ENCODE data around the gene MYOM1. TPM values are rescaled to one million over a fixed set of nuclear protein-coding genes. Genes with fewer than 3 reads are reported as not detected.
A peak's percentile ranks its signal among the peaks of the same experiment; 100 is the strongest.

The MYOM1 gene
- total RNA-seq, 1 donor from 2014 or later: 0.46 TPM

DNA sequence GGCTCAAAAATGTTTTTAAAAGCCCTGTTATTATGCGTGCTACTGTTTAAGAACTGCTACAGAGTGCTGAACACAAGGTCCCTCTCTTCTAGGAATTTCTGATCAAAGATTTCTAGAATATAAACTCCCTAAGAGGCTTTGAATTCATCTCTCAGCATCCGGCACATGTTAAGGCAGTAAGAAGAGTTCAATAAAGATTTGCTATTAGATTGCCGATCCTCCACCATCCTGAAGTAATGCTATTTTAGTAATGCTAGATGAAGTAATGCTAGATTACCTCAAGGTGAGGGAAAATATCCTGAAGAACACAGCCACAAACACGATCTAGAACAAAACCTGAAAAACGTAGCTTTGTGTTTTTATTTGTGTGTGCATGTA lies 41.2 kb upstream of the MYOM1 start:
- DNase-seq (ENCODE audit: extremely low spot score, unreplicated experiment): no peak
- Mint-ChIP-seq H3K27me3 (ENCODE audit: unreplicated experiment) (no peaks in the 10 kb centered on the region), H3K36me3 (ENCODE audit: unreplicated experiment) (peaks cover 24% of the 10 kb centered on the region), H3K9me3 (ENCODE audit: unreplicated experiment) (no peaks in the 10 kb centered on the region), H3K4me1 (ENCODE audit: unreplicated experiment) (peaks cover 67% of the 10 kb centered on the region), H3K4me3 (ENCODE audit: unreplicated experiment) (peak overlapping the region; percentile 87), H3K27ac (ENCODE audit: unreplicated experiment) (peak overlapping the region; percentile 97)
- TF ChIP-seq, protein P1, sequence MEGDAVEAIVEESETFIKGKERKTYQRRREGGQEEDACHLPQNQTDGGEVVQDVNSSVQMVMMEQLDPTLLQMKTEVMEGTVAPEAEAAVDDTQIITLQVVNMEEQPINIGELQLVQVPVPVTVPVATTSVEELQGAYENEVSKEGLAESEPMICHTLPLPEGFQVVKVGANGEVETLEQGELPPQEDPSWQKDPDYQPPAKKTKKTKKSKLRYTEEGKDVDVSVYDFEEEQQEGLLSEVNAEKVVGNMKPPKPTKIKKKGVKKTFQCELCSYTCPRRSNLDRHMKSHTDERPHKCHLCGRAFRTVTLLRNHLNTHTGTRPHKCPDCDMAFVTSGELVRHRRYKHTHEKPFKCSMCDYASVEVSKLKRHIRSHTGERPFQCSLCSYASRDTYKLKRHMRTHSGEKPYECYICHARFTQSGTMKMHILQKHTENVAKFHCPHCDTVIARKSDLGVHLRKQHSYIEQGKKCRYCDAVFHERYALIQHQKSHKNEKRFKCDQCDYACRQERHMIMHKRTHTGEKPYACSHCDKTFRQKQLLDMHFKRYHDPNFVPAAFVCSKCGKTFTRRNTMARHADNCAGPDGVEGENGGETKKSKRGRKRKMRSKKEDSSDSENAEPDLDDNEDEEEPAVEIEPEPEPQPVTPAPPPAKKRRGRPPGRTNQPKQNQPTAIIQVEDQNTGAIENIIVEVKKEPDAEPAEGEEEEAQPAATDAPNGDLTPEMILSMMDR (IDR thresholded peaks at IDR 0.05): no peak

DNA sequence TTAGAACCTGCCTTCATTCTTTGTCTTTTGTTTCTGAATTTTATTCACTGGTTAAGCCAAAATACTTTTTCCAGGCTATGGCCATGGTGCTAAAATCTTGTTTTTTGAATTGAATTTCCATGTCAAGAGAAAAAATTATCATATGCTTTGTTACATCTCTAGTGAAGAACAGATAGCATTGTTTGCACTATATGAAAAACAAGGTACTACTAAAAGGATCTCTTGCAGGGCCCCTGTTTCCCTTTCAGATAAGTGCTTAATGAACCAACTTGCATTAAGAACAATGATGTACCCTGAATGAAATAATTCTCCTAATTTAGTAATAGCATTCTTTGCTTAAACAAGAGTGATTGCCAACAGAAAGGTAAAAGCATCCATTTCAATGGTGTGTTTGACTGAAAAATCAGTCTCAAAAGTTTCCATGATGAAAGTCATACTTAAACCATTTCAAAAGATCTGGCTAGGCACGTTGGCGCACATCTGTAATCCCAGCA lies 37.9 kb upstream of the MYOM1 start:
- no peaks in the 10 kb centered on the region for H3K9me3 Mint-ChIP-seq (ENCODE audit: unreplicated experiment)
- H3K27ac Mint-ChIP-seq (ENCODE audit: unreplicated experiment): peak overlapping the region; percentile 67
- TF ChIP-seq, protein P1 (IDR thresholded peaks at IDR 0.05): no peak
- H3K36me3 Mint-ChIP-seq (ENCODE audit: unreplicated experiment): peaks cover 53% of the 10 kb centered on the region
- no peak overlapping the region for H3K4me3 Mint-ChIP-seq (ENCODE audit: unreplicated experiment)
- no peak for DNase-seq (ENCODE audit: extremely low spot score, unreplicated experiment)
- H3K27me3 Mint-ChIP-seq (ENCODE audit: unreplicated experiment): no peaks in the 10 kb centered on the region
- peaks cover 60% of the 10 kb centered on the region for H3K4me1 Mint-ChIP-seq (ENCODE audit: unreplicated experiment)

DNA sequence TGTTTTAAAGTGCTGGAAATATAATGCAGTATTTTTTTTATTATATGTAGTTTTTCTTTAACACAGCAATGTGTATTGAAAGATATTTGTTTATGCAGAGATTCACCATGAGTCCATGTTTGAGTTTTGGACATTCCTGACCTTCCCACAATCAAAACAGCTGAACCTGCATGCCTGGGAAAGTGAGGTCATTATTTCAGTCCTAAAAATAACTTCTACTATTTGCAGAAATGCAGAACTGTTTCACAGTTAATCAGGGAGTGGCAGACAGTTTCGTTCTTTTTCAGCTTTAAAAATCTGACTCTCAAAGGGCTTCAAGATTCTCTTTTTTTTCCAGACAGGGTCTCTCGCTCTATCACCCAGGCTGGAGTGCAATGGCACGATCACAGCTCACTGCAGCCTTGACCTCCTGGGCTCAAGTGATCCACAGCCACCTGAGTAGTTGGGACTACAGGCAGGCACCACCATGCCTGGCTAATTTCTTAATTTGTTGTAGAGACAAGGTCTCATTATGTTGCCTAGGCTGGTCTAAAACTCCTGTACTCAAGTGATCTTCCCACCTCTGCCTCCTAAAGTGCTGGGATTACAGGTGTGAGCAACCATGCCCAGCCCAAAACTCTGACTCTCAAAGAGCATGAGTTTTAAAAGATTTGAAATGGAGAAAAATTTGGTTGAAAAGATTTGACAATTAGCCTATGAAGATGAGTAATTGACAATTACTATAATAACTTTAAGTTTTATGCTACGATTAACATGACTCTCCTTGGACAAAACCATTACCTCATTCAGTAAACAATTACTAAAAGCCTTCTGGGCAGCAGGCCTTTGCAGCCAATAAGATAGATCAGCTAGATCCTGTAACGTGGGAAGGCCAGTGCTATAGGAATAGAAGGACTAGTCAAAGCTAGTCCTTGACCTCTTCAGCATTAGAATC lies 37.2 kb upstream of the MYOM1 start:
- Mint-ChIP-seq H3K36me3 (ENCODE audit: unreplicated experiment) (peaks cover 56% of the 10 kb centered on the region), H3K27ac (ENCODE audit: unreplicated experiment) (peak overlapping the region; percentile 67), H3K9me3 (ENCODE audit: unreplicated experiment) (no peaks in the 10 kb centered on the region), H3K4me3 (ENCODE audit: unreplicated experiment) (no peak overlapping the region), H3K27me3 (ENCODE audit: unreplicated experiment) (no peaks in the 10 kb centered on the region), H3K4me1 (ENCODE audit: unreplicated experiment) (peaks cover 67% of the 10 kb centered on the region)
- TF ChIP-seq, protein P1 (IDR thresholded peaks at IDR 0.05): no peak
- no peak for DNase-seq (ENCODE audit: extremely low spot score, unreplicated experiment)

DNA sequence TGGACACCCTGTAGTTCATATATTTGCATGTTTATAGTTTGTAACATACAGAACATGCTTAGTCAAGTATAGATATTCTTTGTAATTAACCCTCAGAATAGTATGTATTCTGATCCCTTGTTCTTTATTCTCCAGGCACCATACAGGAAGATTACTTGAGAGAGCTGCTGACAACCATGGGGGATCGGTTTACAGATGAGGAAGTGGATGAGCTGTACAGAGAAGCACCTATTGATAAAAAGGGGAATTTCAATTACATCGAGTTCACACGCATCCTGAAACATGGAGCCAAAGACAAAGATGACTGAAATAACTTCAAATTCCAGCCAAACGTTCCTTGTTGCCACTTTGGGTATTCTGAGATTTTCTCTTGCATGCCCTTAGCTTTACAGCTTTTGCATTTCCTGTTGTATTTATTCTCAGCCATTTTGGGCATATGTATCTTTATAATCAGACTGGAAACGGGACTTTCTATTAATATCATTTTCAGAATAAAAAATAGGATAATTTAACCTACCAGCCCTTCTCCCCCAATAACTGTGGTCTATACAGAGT lies 35.9 kb upstream of the MYOM1 start:
- Mint-ChIP-seq H3K27me3 (ENCODE audit: unreplicated experiment) (no peaks in the 10 kb centered on the region), H3K4me3 (ENCODE audit: unreplicated experiment) (no peak overlapping the region), H3K4me1 (ENCODE audit: unreplicated experiment) (peaks cover 72% of the 10 kb centered on the region), H3K27ac (ENCODE audit: unreplicated experiment) (peak overlapping the region; percentile 67), H3K9me3 (ENCODE audit: unreplicated experiment) (no peaks in the 10 kb centered on the region), H3K36me3 (ENCODE audit: unreplicated experiment) (peaks cover 56% of the 10 kb centered on the region)
- TF ChIP-seq, protein P1 (IDR thresholded peaks at IDR 0.05): no peak
- no peak for DNase-seq (ENCODE audit: extremely low spot score, unreplicated experiment)

DNA sequence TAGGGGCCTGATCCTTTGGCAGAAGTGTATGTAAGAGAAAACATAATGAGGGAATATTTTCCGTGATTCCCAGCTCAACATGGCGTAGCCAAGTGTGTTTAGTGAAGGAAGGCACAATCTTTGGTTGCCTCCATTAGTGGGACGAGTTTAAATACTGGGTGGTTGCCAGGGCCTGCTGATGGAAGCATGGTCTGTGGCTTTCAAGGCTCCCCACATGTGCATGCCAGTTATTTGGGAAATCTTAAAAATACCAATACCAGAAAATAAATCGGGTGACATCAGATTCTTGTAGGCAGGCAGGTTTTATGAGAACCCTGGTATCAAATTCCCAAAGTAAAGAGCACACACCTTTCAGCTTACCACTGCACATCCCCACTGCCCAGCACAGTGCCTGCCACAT lies 35.0 kb upstream of the MYOM1 start:
- Mint-ChIP-seq H3K36me3 (ENCODE audit: unreplicated experiment) (peaks cover 61% of the 10 kb centered on the region), H3K27ac (ENCODE audit: unreplicated experiment) (peak overlapping the region; percentile 28), H3K4me1 (ENCODE audit: unreplicated experiment) (peaks cover 75% of the 10 kb centered on the region), H3K4me3 (ENCODE audit: unreplicated experiment) (no peak overlapping the region), H3K27me3 (ENCODE audit: unreplicated experiment) (no peaks in the 10 kb centered on the region), H3K9me3 (ENCODE audit: unreplicated experiment) (no peaks in the 10 kb centered on the region)
- TF ChIP-seq, protein P1 (IDR thresholded peaks at IDR 0.05): no peak
- no peak for DNase-seq (ENCODE audit: extremely low spot score, unreplicated experiment)

All from osteocyte (in vitro differentiated cells).